OCI-LY1 (cell line): Measurements from ENCODE around the gene SPATS2L.

Source experiments
- EZH2 ChIP-seq: fragments of 200-600 bp; sonication (generic), shearing (Covaris generic); IDR thresholded peaks from 2 replicates; pipeline ENCODE4 v1.8.0; 2017; ENCODE audit warnings: borderline replicate concordance, mixed run types, mild to moderate bottlenecking, antibody characterized with exemption, low read length, moderate library complexity, mixed read lengths
- TF ChIP-seq, protein P1 (sequence below): fragments of 200-600 bp; sonication (generic), shearing (Covaris generic); IDR thresholded peaks from 2 replicates; pipeline ENCODE4 v1.5.1; 2017; ENCODE audit warnings: mild to moderate bottlenecking, antibody characterized with exemption, low read length, moderate library complexity, mixed read lengths

DNA sequence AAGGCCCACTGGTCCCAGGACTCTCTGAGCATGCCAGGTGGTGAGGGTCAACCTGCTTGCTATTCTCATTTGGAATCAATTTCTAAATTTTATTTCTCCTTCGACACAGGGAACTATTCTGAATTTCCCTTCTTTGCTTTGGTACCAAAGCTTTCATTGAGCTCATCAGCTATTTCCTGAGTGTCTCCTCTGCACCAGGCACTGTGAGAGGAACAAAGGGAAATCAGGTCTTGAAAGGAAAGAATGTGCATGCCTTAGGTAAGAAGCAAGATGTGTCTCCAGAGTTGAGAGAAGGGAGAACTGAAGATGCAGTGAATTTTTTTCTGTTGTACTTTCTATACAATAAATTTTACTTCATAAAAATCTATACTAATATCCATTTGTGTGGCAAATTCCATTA is 17.9 kb downstream of the SPATS2L start:
- TF ChIP-seq, protein P1, sequence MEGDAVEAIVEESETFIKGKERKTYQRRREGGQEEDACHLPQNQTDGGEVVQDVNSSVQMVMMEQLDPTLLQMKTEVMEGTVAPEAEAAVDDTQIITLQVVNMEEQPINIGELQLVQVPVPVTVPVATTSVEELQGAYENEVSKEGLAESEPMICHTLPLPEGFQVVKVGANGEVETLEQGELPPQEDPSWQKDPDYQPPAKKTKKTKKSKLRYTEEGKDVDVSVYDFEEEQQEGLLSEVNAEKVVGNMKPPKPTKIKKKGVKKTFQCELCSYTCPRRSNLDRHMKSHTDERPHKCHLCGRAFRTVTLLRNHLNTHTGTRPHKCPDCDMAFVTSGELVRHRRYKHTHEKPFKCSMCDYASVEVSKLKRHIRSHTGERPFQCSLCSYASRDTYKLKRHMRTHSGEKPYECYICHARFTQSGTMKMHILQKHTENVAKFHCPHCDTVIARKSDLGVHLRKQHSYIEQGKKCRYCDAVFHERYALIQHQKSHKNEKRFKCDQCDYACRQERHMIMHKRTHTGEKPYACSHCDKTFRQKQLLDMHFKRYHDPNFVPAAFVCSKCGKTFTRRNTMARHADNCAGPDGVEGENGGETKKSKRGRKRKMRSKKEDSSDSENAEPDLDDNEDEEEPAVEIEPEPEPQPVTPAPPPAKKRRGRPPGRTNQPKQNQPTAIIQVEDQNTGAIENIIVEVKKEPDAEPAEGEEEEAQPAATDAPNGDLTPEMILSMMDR, result no peak
- no peak for TF ChIP-seq EZH2
